Nephron (organoid): ENCODE measurements around the gene F13A1.
"Not testable (repeated sequence)": the region's sequence is repeated elsewhere in the genome, so short reads cannot be mapped to it uniquely, and the experiment has no call there.

Experiments used
- H3K27ac Mint-ChIP-seq, 3 experiments: 2 replicates each; pipeline ENCODE4 v1.8.0; 2020; ENCODE audit warnings: mixed read lengths in 3 of 3, mild to moderate bottlenecking in 2 of 3, moderate library complexity in 1 of 3
- H3K27me3 Mint-ChIP-seq: 2 replicates; pipeline ENCODE4 v1.8.0; 2021; ENCODE audit warnings: low read depth, mild to moderate bottlenecking, moderate library complexity, mixed read lengths
- H3K36me3 Mint-ChIP-seq: 2 replicates; pipeline ENCODE4 v1.8.0; 2020; ENCODE audit warnings: low read depth, mixed read lengths
- H3K4me1 Mint-ChIP-seq: 2 replicates; pipeline ENCODE4 v1.8.0; 2020; ENCODE audit warnings: mixed read lengths
- H3K4me3 Mint-ChIP-seq, 3 experiments: 2 replicates each; pipeline ENCODE4 v1.8.0; 2020; ENCODE audit warnings: mild to moderate bottlenecking in 3 of 3, mixed read lengths in 3 of 3, moderate library complexity in 2 of 3
- H3K9me3 Mint-ChIP-seq: 2 replicates; pipeline ENCODE4 v1.8.0; 2020; ENCODE audit warnings: mixed read lengths
- CTCF ChIP-seq, 3 experiments: fragments of 200-600 bp; sonication (generic); IDR thresholded peaks; one replicate each; pipeline ENCODE4 v1.5.0; 2021; ENCODE audit warnings: antibody characterized with exemption in 3 of 3; ENCODE audit not compliant: unreplicated experiment in 3 of 3

Gene F13A1

GRCh38 chr6:6315660-6316059 lies 4.8 kb downstream of the F13A1 start:
- H3K9me3 Mint-ChIP-seq: no peaks in the 10 kb centered on the region
- H3K36me3 Mint-ChIP-seq: no peaks in the 10 kb centered on the region
- H3K4me1 Mint-ChIP-seq: peaks cover 29% of the 10 kb centered on the region
- peak; percentile 81 to 87 (median 84) for TF ChIP-seq CTCF (IDR thresholded peaks at IDR 0.05; ENCODE audit: unreplicated experiment in 3 of 3)
- no peak overlapping the region for H3K4me3 Mint-ChIP-seq
- H3K27ac Mint-ChIP-seq: no peak overlapping the region
- H3K27me3 Mint-ChIP-seq: peaks cover 47% of the 10 kb centered on the region

GRCh38 chr6:6314596-6314995 lies 5.9 kb downstream of the F13A1 start:
- Mint-ChIP-seq H3K27ac (peak overlapping the region in 1 of 3 experiments; percentile 44), H3K36me3 (no peaks in the 10 kb centered on the region), H3K4me3 (no peak overlapping the region), H3K27me3 (peaks cover 36% of the 10 kb centered on the region), H3K4me1 (peaks cover 24% of the 10 kb centered on the region), H3K9me3 (no peaks in the 10 kb centered on the region)
- no peak for TF ChIP-seq CTCF (IDR thresholded peaks at IDR 0.05; ENCODE audit: unreplicated experiment in 3 of 3)

- no peak overlapping the region for H3K27ac Mint-ChIP-seq
- peaks cover 8% of the 10 kb centered on the region for H3K4me1 Mint-ChIP-seq
- H3K27me3 Mint-ChIP-seq: peaks cover 20% of the 10 kb centered on the region
- H3K9me3 Mint-ChIP-seq: no peaks in the 10 kb centered on the region
- H3K36me3 Mint-ChIP-seq: no peaks in the 10 kb centered on the region
- TF ChIP-seq CTCF (IDR thresholded peaks at IDR 0.05; ENCODE audit: unreplicated experiment in 3 of 3): no peak
- no peak overlapping the region for H3K4me3 Mint-ChIP-seq
Measured at GRCh38 chr6:6312901-6313441, 7.5 kb downstream of the F13A1 start.

- Mint-ChIP-seq H3K27ac (no peak overlapping the region), H3K27me3 (no peaks in the 10 kb centered on the region), H3K9me3 (peaks cover 6% of the 10 kb centered on the region), H3K4me1 (no peaks in the 10 kb centered on the region), H3K36me3 (peaks cover 3% of the 10 kb centered on the region), H3K4me3 (no peak overlapping the region)
- no peak for TF ChIP-seq CTCF (IDR thresholded peaks at IDR 0.05; ENCODE audit: unreplicated experiment in 3 of 3)
Measured at GRCh38 chr6:6305575-6305974, 14.9 kb downstream of the F13A1 start.

GRCh38 chr6:6300383-6300782 lies 20.1 kb downstream of the F13A1 start:
- not testable (repeated sequence) for H3K36me3 Mint-ChIP-seq, H3K9me3 Mint-ChIP-seq, H3K4me3 Mint-ChIP-seq, H3K27me3 Mint-ChIP-seq, H3K4me1 Mint-ChIP-seq, H3K27ac Mint-ChIP-seq

- Mint-ChIP-seq H3K4me3 (no peak overlapping the region), H3K27ac (peak overlapping the region in 1 of 3 experiments; percentile 49), H3K4me1 (no peaks in the 10 kb centered on the region), H3K9me3 (peaks cover 3% of the 10 kb centered on the region), H3K27me3 (peaks cover 3% of the 10 kb centered on the region), H3K36me3 (no peaks in the 10 kb centered on the region)
- TF ChIP-seq CTCF (IDR thresholded peaks at IDR 0.05; ENCODE audit: unreplicated experiment in 3 of 3): no peak
Measured at GRCh38 chr6:6293317-6293716, 27.1 kb downstream of the F13A1 start.
